ENCODE data around the gene C2CD4A. TPM values are rescaled to one million over a fixed set of nuclear protein-coding genes. Genes with fewer than 3 reads are reported as not detected.

Gene C2CD4A
- total RNA-seq, 4 donors from 2014 or later: 0.09 to 0.60 TPM; not detected in 2

GRCh38 chr15:62119227-62119864 is 52.6 kb downstream of the C2CD4A start:
- no peak for DNase-seq (ENCODE audit: low spot score)
- TF ChIP-seq CTCF (IDR thresholded peaks at IDR 0.05): no peak
- peak; percentile 84 for ATAC-seq (ENCODE audit: low FRiP score)

GRCh38 chr15:62119874-62120273 is 53.1 kb downstream of the C2CD4A start:
- no peak for TF ChIP-seq CTCF (IDR thresholded peaks at IDR 0.05)
- ATAC-seq (ENCODE audit: low FRiP score) (no peak), DNase-seq (ENCODE audit: low spot score) (no peak)

Other genes with a start within 250 kb of the C2CD4A start
- gene VPS13C, start 6.5 kb upstream of the C2CD4A start, total RNA-seq: 100 to 1,000 TPM in 1 of 4 donors, 10 to 100 TPM in 3; 61.6 to 144 (median 75.8) TPM
- gene C2CD4B, start 98.3 kb downstream of the C2CD4A start, total RNA-seq: 10 to 100 TPM in 3 of 4 donors, 1 to 10 TPM in 1; 1.9 to 21.1 (median 15.3) TPM